ENCODE results near the gene HIPK3. TPM values are rescaled to one million over a fixed set of nuclear protein-coding genes. Genes with fewer than 3 reads are reported as not detected.

The HIPK3 gene
- total and polyA plus RNA-seq, 8 donors: 8.8 to 75.2 (median 45.3) TPM

DNA sequence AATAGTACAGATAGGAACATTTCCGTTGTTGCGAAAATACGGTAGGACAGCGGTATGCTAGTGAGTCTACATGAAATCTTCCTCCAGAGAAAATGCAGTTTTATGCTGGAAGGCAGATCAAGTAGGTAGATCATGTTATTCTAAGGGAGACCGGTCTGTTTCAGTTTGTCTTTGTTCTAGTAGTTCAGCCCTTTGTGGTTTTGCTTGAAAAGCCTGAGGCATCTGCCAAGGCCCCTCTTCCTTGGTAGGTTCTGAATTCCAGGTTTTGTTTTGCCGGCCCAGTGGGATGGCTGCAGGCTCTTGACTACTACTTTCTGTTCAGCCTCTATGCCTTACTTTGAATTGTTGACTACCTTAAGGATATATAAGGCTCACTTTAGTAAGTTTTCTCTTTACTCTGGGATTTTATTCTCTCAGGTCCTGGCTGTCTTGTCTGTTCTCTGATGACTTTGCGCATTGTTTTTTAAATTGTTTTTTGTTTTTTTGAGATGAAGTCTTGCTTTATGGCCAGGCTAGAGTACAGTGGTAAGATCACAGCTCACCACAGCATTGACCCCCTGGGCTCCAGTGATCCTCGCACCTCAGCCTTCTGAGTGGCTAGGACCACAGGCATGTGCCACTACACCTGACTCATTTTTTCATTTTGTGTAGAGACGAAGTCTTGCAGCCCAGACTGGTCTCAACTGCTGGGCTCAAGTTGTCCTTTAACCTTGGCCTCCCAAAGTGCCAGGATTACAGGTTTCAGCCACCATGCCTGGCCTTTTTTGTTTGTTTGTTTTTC lies 53.7 kb downstream of the HIPK3 start:
- ATAC-seq (no peak), FAIRE-seq (no peak), DNase-seq (no peak)
- Histone ChIP-seq H3K27me3 (no peaks in the 10 kb centered on the region), H3K4me3 (no peak overlapping the region), H3K27ac (no peak overlapping the region), H3K36me3 (no peaks in the 10 kb centered on the region), H3K4me1 (peaks cover 0 to 11% (median 4%) of the 10 kb centered on the region in 3 donors), H3K9me3 (no peaks in the 10 kb centered on the region)
- intact Hi-C loops (cut with DNase I): loop anchor here in 1 of 3 donors (10.0 kb wide), 1 partner anchor 46 kb away; no protein-coding TSS in a partner anchor
- 96 to 99% methylated on average over 9 of the region's 9 CpGs for WGBS, 2 donors
- TF ChIP-seq CTCF (IDR thresholded peaks at IDR 0.05): no peak

- intact Hi-C loops (cut with DNase I): loop anchor here in 1 of 3 donors (10.0 kb wide), 1 partner anchor 47 kb away; no protein-coding TSS in a partner anchor
- ATAC-seq: no peak
- 82 to 89% methylated on average over 3 of the region's 3 CpGs for WGBS, 2 donors
- TF ChIP-seq CTCF (IDR thresholded peaks at IDR 0.05): no peak
- Histone ChIP-seq H3K4me3 (no peak overlapping the region), H3K4me1 (peaks cover 0 to 11% (median 4%) of the 10 kb centered on the region in 3 donors), H3K36me3 (no peaks in the 10 kb centered on the region), H3K27me3 (no peaks in the 10 kb centered on the region), H3K27ac (no peak overlapping the region), H3K9me3 (no peaks in the 10 kb centered on the region)
- FAIRE-seq: no peak
- no peak for DNase-seq
These were observed 54.5 kb downstream of the HIPK3 start for GRCh38 chr11:33311680-33312079.

DNA sequence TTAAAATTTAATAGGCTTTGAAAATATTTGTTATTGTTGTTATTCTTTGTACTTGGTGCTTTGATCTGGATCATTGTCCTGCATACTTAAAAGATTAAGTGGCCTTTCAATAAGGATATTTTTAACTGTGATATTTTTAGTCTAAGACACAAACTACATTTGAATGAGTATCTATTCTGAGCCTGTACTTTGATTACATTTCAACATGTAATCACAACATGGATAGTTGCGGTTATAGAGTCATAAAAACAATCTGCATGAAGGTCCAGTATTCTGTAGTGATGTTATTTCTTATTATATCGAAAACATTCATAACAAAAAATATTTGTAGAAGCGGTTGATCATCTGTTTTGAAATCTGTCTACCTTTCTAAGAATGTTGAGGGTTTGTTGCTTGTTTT lies 58.6 kb downstream of the HIPK3 start:
- intact Hi-C loops (cut with DNase I): loop anchor here in 1 of 3 donors (10.0 kb wide), 1 partner anchor 51 kb away; no protein-coding TSS in a partner anchor
- Histone ChIP-seq H3K27me3 (no peaks in the 10 kb centered on the region), H3K4me1 (peaks cover 8 to 14% (median 9%) of the 10 kb centered on the region in 3 donors), H3K36me3 (no peaks in the 10 kb centered on the region), H3K27ac (no peak overlapping the region), H3K9me3 (no peaks in the 10 kb centered on the region), H3K4me3 (no peak overlapping the region)
- DNase-seq (no peak), ATAC-seq (no peak), FAIRE-seq (no peak)
- no peak for TF ChIP-seq CTCF (IDR thresholded peaks at IDR 0.05)
- WGBS, 2 donors: 85 to 86% methylated on average over 3 of the region's 3 CpGs

DNA sequence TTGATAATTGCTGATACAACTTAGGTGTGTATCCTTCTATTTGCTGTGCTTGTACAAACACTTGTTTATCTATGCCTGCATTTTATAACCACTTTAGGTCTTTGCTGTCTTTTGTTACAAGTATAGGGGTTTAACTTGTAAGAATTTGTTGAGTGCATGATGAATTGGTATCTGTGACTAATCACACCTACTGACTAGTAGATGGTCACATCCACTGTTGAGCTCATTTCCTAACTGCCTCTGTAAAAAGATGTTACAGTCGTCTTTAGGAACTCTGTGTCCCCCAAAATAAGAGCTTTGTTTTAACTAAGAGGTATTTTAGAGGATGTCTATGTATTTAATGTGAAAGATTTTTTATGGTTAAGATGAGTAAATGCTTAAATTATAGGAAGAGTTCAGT lies 60.5 kb downstream of the HIPK3 start:
- Histone ChIP-seq H3K27me3 (no peaks in the 10 kb centered on the region), H3K9me3 (no peaks in the 10 kb centered on the region), H3K4me1 (peaks cover 9 to 13% (median 13%) of the 10 kb centered on the region in 3 donors), H3K27ac (no peak overlapping the region), H3K4me3 (no peak overlapping the region), H3K36me3 (no peaks in the 10 kb centered on the region)
- intact Hi-C loops (cut with DNase I): loop anchor here in 1 of 3 donors (10.0 kb wide), 1 partner anchor 53 kb away; no protein-coding TSS in a partner anchor
- WGBS, 2 donors: 78 to 91% methylated on average over 1 of the region's 1 CpG
- DNase-seq (no peak), ATAC-seq (no peak), FAIRE-seq (no peak)
- no peak for TF ChIP-seq CTCF (IDR thresholded peaks at IDR 0.05)
